ENCODE data around the gene NFKB2.

- TF ChIP-seq REST (IDR thresholded peaks at IDR 0.05; ENCODE audit: insufficient read depth in 1 of 2, low read depth in 2 of 2, low read length in 2 of 2) (no peak), TAF1 (IDR thresholded peaks at IDR 0.05; ENCODE audit: borderline replicate concordance, insufficient read depth, low read length) (no peak), SIN3A (IDR thresholded peaks at IDR 0.05; ENCODE audit: borderline replicate concordance, insufficient read depth, low read length) (no peak), POLR2AphosphoS5 (IDR thresholded peaks at IDR 0.05; ENCODE audit: low read depth, low read length) (no peak)
Measured at GRCh38 chr10:102449321-102450123, 54.0 kb downstream of the NFKB2 start.
